Activated B cell treated with CpG ODN at 0.5 μM for 24 hours (primary cell): ENCODE measurements around the gene CERK. TPM values are rescaled to one million over a fixed set of nuclear protein-coding genes. Genes with fewer than 3 reads are reported as not detected.

Experiments
- ATAC-seq: fragments of 200-7000 bp; cut with Tn5 transposase; one replicate; pipeline ENCODE4 v1.10.0; 2021; ENCODE audit warnings: low read depth, mild to moderate bottlenecking, moderate library complexity
- CTCF ChIA-PET: fragments of 350-600 bp; sonication (Branson Sonifier 250); formaldehyde crosslinking; loops from one replicate; lab custom pipeline; 2021; ENCODE audit warnings: antibody characterized with exemption; lab: Charles Lee
- POLR2A ChIA-PET: fragments of 350-600 bp; sonication (Branson Sonifier 250); formaldehyde crosslinking; loops from one replicate; lab custom pipeline; 2021; ENCODE audit warnings: antibody characterized with exemption; lab: Charles Lee
- DNase-seq: peaks from one replicate; pipeline ENCODE4 v3.0.0; 2022
- H3K27ac Mint-ChIP-seq: one replicate; pipeline ENCODE4 v1.8.0; 2020; ENCODE audit warnings: mixed read lengths
- H3K27me3 Mint-ChIP-seq: one replicate; pipeline ENCODE4 v1.8.0; 2021; ENCODE audit warnings: mixed read lengths
- H3K36me3 Mint-ChIP-seq: one replicate; pipeline ENCODE4 v1.8.0; 2021; ENCODE audit warnings: low read depth, mixed read lengths
- H3K4me1 Mint-ChIP-seq: one replicate; pipeline ENCODE4 v1.8.0; 2021; ENCODE audit warnings: mixed read lengths
- H3K4me3 Mint-ChIP-seq: one replicate; pipeline ENCODE4 v1.8.0; 2020; ENCODE audit warnings: mild to moderate bottlenecking, mixed read lengths
- H3K9me3 Mint-ChIP-seq: one replicate; pipeline ENCODE4 v1.8.0; 2020; ENCODE audit warnings: mixed read lengths
- CTCF ChIP-seq: fragments of 200-600 bp; IDR thresholded peaks from one replicate; pipeline ENCODE4 v1.8.0; 2022; ENCODE audit warnings: antibody characterized with exemption, mild to moderate bottlenecking
- intact Hi-C: fragments of 100-400 bp; cut with micrococcal nuclease; formaldehyde crosslinking; loops from one replicate; pipeline ENCODE4 v1.15.1; 2024
- total RNA-seq: library from RNA; stranded (reverse); gene quantifications from 2 replicates; pipeline ENCODE4 v1.2.3, GENCODE V29; 2022

Gene CERK
- total RNA-seq, 1 donor from 2014 or later: 13.8 TPM

- ChIA-PET POLR2A (no interaction called here), CTCF (no interaction called here)
- H3K36me3 Mint-ChIP-seq: peaks cover 30% of the 10 kb centered on the region
- TF ChIP-seq CTCF: no peak
- ATAC-seq (no peak), DNase-seq (no peak)
- no peak overlapping the region for H3K27ac Mint-ChIP-seq
- intact Hi-C loops: no loop called here
- no peak overlapping the region for H3K4me3 Mint-ChIP-seq
- no peaks in the 10 kb centered on the region for H3K9me3 Mint-ChIP-seq
- peaks cover 8% of the 10 kb centered on the region for H3K4me1 Mint-ChIP-seq
- H3K27me3 Mint-ChIP-seq: no peaks in the 10 kb centered on the region
These were observed 78.8 kb downstream of the CERK start for GRCh38 chr22:46659059-46659790.

GRCh38 chr22:46657996-46658947 lies 79.8 kb downstream of the CERK start:
- Mint-ChIP-seq H3K27me3 (no peaks in the 10 kb centered on the region), H3K27ac (no peak overlapping the region), H3K4me3 (no peak overlapping the region), H3K4me1 (peaks cover 14% of the 10 kb centered on the region), H3K36me3 (peaks cover 26% of the 10 kb centered on the region), H3K9me3 (no peaks in the 10 kb centered on the region)
- ATAC-seq (no peak), DNase-seq (no peak)
- ChIA-PET POLR2A (no interaction called here), CTCF (no interaction called here)
- intact Hi-C loops: no loop called here
- no peak for TF ChIP-seq CTCF

- Mint-ChIP-seq H3K27me3 (no peaks in the 10 kb centered on the region), H3K27ac (no peak overlapping the region), H3K36me3 (peaks cover 25% of the 10 kb centered on the region), H3K4me1 (peaks cover 20% of the 10 kb centered on the region), H3K4me3 (no peak overlapping the region), H3K9me3 (no peaks in the 10 kb centered on the region)
- CTCF ChIA-PET: no interaction called here
- DNase-seq (no peak), ATAC-seq (no peak)
- TF ChIP-seq CTCF: no peak
- POLR2A ChIA-PET: no interaction called here
- intact Hi-C loops: no loop called here
These were observed 80.4 kb downstream of the CERK start for GRCh38 chr22:46657655-46657953.

GRCh38 chr22:46656856-46657654 lies 81.0 kb downstream of the CERK start:
- no peak overlapping the region for H3K27ac Mint-ChIP-seq
- peaks cover 22% of the 10 kb centered on the region for H3K4me1 Mint-ChIP-seq
- no peaks in the 10 kb centered on the region for H3K9me3 Mint-ChIP-seq
- H3K36me3 Mint-ChIP-seq: peaks cover 21% of the 10 kb centered on the region
- CTCF ChIA-PET: no interaction called here
- TF ChIP-seq CTCF: no peak
- no peak overlapping the region for H3K4me3 Mint-ChIP-seq
- POLR2A ChIA-PET: no interaction called here
- DNase-seq: no peak
- no peak for ATAC-seq
- no peaks in the 10 kb centered on the region for H3K27me3 Mint-ChIP-seq
- intact Hi-C loops: no loop called here
